ENCODE measurements around the gene RAPGEF1.

- TF ChIP-seq, protein P1, sequence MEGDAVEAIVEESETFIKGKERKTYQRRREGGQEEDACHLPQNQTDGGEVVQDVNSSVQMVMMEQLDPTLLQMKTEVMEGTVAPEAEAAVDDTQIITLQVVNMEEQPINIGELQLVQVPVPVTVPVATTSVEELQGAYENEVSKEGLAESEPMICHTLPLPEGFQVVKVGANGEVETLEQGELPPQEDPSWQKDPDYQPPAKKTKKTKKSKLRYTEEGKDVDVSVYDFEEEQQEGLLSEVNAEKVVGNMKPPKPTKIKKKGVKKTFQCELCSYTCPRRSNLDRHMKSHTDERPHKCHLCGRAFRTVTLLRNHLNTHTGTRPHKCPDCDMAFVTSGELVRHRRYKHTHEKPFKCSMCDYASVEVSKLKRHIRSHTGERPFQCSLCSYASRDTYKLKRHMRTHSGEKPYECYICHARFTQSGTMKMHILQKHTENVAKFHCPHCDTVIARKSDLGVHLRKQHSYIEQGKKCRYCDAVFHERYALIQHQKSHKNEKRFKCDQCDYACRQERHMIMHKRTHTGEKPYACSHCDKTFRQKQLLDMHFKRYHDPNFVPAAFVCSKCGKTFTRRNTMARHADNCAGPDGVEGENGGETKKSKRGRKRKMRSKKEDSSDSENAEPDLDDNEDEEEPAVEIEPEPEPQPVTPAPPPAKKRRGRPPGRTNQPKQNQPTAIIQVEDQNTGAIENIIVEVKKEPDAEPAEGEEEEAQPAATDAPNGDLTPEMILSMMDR (CRISPR knock-in tag; IDR thresholded peaks at IDR 0.05) = no peak
- no peak for TF ChIP-seq ESRRA (CRISPR knock-in tag; IDR thresholded peaks at IDR 0.05; ENCODE audit: low read depth)
- no peak for TF ChIP-seq TGIF2 (CRISPR knock-in tag; IDR thresholded peaks at IDR 0.05)
- TF ChIP-seq NFKBIZ (CRISPR knock-in tag; IDR thresholded peaks at IDR 0.05) = no peak
- TF ChIP-seq SMAD3 (CRISPR knock-in tag; IDR thresholded peaks at IDR 0.05) = no peak
- no peak for TF ChIP-seq EEA1 (CRISPR knock-in tag; IDR thresholded peaks at IDR 0.05; ENCODE audit: borderline replicate concordance)
- no peak for TF ChIP-seq ZKSCAN1 (IDR thresholded peaks at IDR 0.05; ENCODE audit: low read length)
- TF ChIP-seq EP300 (IDR thresholded peaks at IDR 0.05; ENCODE audit: low read depth in 2 of 2, low read length in 2 of 2) = no peak
- no peak for TF ChIP-seq EP300 (CRISPR knock-in tag; IDR thresholded peaks at IDR 0.05; ENCODE audit: borderline replicate concordance)
- no peak for TF ChIP-seq MTF1 (CRISPR knock-in tag; IDR thresholded peaks at IDR 0.05)
- no peak for TF ChIP-seq SMYD3 (CRISPR knock-in tag; IDR thresholded peaks at IDR 0.05)
- TF ChIP-seq MZF1 (CRISPR knock-in tag; IDR thresholded peaks at IDR 0.05; ENCODE audit: borderline replicate concordance) = no peak
- TF ChIP-seq HCFC1 (IDR thresholded peaks at IDR 0.05; ENCODE audit: low read depth, low read length) = no peak
Measured at GRCh38 chr9:131608493-131609037, 131.3 kb downstream of the RAPGEF1 start.
